Measurements from ENCODE around the gene BTBD2. TPM values are rescaled to one million over a fixed set of nuclear protein-coding genes. Genes with fewer than 3 reads are reported as not detected.
"Not testable (repeated sequence)": the region's sequence is repeated elsewhere in the genome, so short reads cannot be mapped to it uniquely, and the experiment has no call there.

Gene BTBD2
- polyA plus RNA-seq, 1 donor = 83.9 TPM

GRCh38 chr19:2039089-2039958 lies 23.8 kb upstream of the BTBD2 start:
- DNase-seq = no peak

- no peak for DNase-seq
Observed at GRCh38 chr19:2038284-2039088, 23.0 kb upstream of the BTBD2 start.

- DNase-seq = no peak
Observed at GRCh38 chr19:2037651-2038255, 22.2 kb upstream of the BTBD2 start.

- no peak for DNase-seq
Observed at GRCh38 chr19:2036424-2036823, 20.9 kb upstream of the BTBD2 start.

- no peak for DNase-seq
Observed at GRCh38 chr19:2035590-2035991, 20.1 kb upstream of the BTBD2 start.

GRCh38 chr19:2034729-2035589 lies 19.4 kb upstream of the BTBD2 start:
- no peak for DNase-seq

GRCh38 chr19:2034253-2034652 lies 18.7 kb upstream of the BTBD2 start:
- DNase-seq = not testable (repeated sequence)

- no peak for DNase-seq
Observed at GRCh38 chr19:2033825-2034159, 18.3 kb upstream of the BTBD2 start.

- DNase-seq = no peak
Observed at GRCh38 chr19:2033115-2033824, 17.8 kb upstream of the BTBD2 start.

- peak; percentile 75 for DNase-seq
Observed at GRCh38 chr19:2032296-2032941, 16.9 kb upstream of the BTBD2 start.

GRCh38 chr19:2027361-2027760 lies 11.8 kb upstream of the BTBD2 start:
- DNase-seq = no peak

- no peak for DNase-seq
Observed at GRCh38 chr19:2026770-2027169, 11.3 kb upstream of the BTBD2 start.

- DNase-seq = no peak
Observed at GRCh38 chr19:2022289-2022688, 6.8 kb upstream of the BTBD2 start.

GRCh38 chr19:2021453-2022140 lies 6.1 kb upstream of the BTBD2 start:
- no peak for DNase-seq

GRCh38 chr19:2018752-2019151 lies 3.2 kb upstream of the BTBD2 start:
- no peak for DNase-seq

GRCh38 chr19:2016041-2016807 lies 710 bp upstream of the BTBD2 start:
- DNase-seq = peak; percentile 76

GRCh38 chr19:2014731-2015607 lies 545 bp downstream of the BTBD2 start:
- DNase-seq = no peak

GRCh38 chr19:2014131-2014571 lies 1.4 kb downstream of the BTBD2 start:
- DNase-seq = no peak

GRCh38 chr19:2013683-2013961 lies 1.9 kb downstream of the BTBD2 start:
- DNase-seq = no peak
